CD14-positive monocyte (primary cell): ENCODE measurements around the gene ERP27. TPM values are rescaled to one million over a fixed set of nuclear protein-coding genes. Genes with fewer than 3 reads are reported as not detected.

Experiments used
- DNase-seq, 3 donors: peaks; one replicate each; pipeline ENCODE4 v3.0.0-alpha.2; 2011 to 2022
- H2AFZ ChIP-seq: 2 replicates; pipeline ENCODE4 v1.6.0; 2012; ENCODE audit warnings: mild to moderate bottlenecking, low read depth, low read length, inconsistent platforms; ENCODE audit not compliant: insufficient read depth, poor library complexity, severe bottlenecking
- H3K27ac ChIP-seq, 2 donors: 1 replicate in 1 of 2; 2 replicates in 1 of 2; pipeline ENCODE4 v1.5.1; 2012 to 2013; ENCODE audit warnings: low read length in 2 of 2, control low read depth in 1 of 2, inconsistent platforms in 1 of 2, low read depth in 1 of 2, mild to moderate bottlenecking in 1 of 2
- H3K27me3 ChIP-seq, 2 donors: one replicate each; pipeline versions ENCODE4 v1.6.0 to v1.6.1; 2011 to 2013; ENCODE audit warnings: low read length in 2 of 2; ENCODE audit not compliant: control insufficient read depth in 2 of 2, insufficient read depth in 2 of 2
- H3K36me3 ChIP-seq, 2 donors: replicated peaks in 1 of 2; 1 replicate in 1 of 2; 2 replicates in 1 of 2; pipeline versions ENCODE4 v1.5.1 to v1.6.1; 2012 to 2013; ENCODE audit warnings: low read length in 2 of 2, control low read depth in 1 of 2, inconsistent platforms in 1 of 2, mild to moderate bottlenecking in 1 of 2; ENCODE audit not compliant: insufficient read depth in 2 of 2, control insufficient read depth in 1 of 2
- H3K4me1 ChIP-seq, 2 donors: 1 replicate in 1 of 2; 2 replicates in 1 of 2; pipeline versions ENCODE4 v1.5.1 to v1.6.1; 2012 to 2013; ENCODE audit warnings: low read length in 2 of 2, control low read depth in 1 of 2, inconsistent platforms in 1 of 2, mild to moderate bottlenecking in 1 of 2, moderate library complexity in 1 of 2; ENCODE audit not compliant: insufficient read depth in 2 of 2, control insufficient read depth in 1 of 2
- H3K4me2 ChIP-seq: replicated peaks from 2 replicates; pipeline ENCODE3; 2012; ENCODE audit warnings: low read length, moderate library complexity, mild to moderate bottlenecking; ENCODE audit not compliant: poor library complexity, severe bottlenecking; ENCODE audit errors: extremely low read depth
- H3K4me3 ChIP-seq, 3 experiments: fragments of 200-600 bp in 1 of 3; sonication (generic) in 1 of 3; replicated peaks in 1 of 3; 1 replicate in 2 of 3; 2 replicates in 1 of 3; pipeline ENCODE4 v1.5.1; 2011 to 2013; ENCODE audit warnings: low read length in 3 of 3, mild to moderate bottlenecking in 3 of 3, control low read depth in 2 of 3, low read depth in 2 of 3, inconsistent platforms in 1 of 3, moderate library complexity in 1 of 3
- H3K79me2 ChIP-seq: 2 replicates; pipeline ENCODE4 v1.6.0; 2012; ENCODE audit warnings: mild to moderate bottlenecking, control low read depth, inconsistent platforms, low read length, moderate library complexity; ENCODE audit not compliant: insufficient read depth
- H3K9ac ChIP-seq: 2 replicates; pipeline ENCODE4 v1.6.0; 2017; ENCODE audit warnings: low read length, mild to moderate bottlenecking; ENCODE audit not compliant: insufficient read depth, poor library complexity, severe bottlenecking
- H3K9me3 ChIP-seq, 2 donors: replicated peaks in 1 of 2; 1 replicate in 1 of 2; 2 replicates in 1 of 2; pipeline versions ENCODE4 v1.5.1 to v1.6.1; 2012 to 2013; ENCODE audit warnings: low read length in 2 of 2, control low read depth in 1 of 2; ENCODE audit not compliant: control insufficient read depth in 1 of 2, insufficient read depth in 1 of 2
- H4K20me1 ChIP-seq: 2 replicates; pipeline ENCODE4 v1.6.0; 2012; ENCODE audit warnings: mild to moderate bottlenecking, low read length, control low read depth, moderate library complexity; ENCODE audit not compliant: insufficient read depth
- H3K27ac Mint-ChIP-seq, 7 donors: one replicate each; pipeline ENCODE4 v1.8.0; 2020; ENCODE audit warnings: mild to moderate bottlenecking in 7 of 7, mixed read lengths in 7 of 7, moderate library complexity in 6 of 7, inconsistent platforms in 2 of 7
- H3K27me3 Mint-ChIP-seq, 3 donors: one replicate each; pipeline ENCODE4 v1.8.0; 2021 to 2022; ENCODE audit warnings: low read depth in 3 of 3, mild to moderate bottlenecking in 3 of 3, mixed read lengths in 3 of 3, moderate library complexity in 3 of 3, inconsistent platforms in 1 of 3
- H3K36me3 Mint-ChIP-seq, 2 donors: one replicate each; pipeline ENCODE4 v1.8.0; 2020; ENCODE audit warnings: mixed read lengths in 2 of 2, inconsistent platforms in 1 of 2, mild to moderate bottlenecking in 1 of 2
- H3K4me1 Mint-ChIP-seq: one replicate; pipeline ENCODE4 v1.8.0; 2020; ENCODE audit warnings: mild to moderate bottlenecking, mixed read lengths
- H3K4me3 Mint-ChIP-seq, 2 donors: one replicate each; pipeline ENCODE4 v1.8.0; 2020; ENCODE audit warnings: mild to moderate bottlenecking in 2 of 2, mixed read lengths in 2 of 2, moderate library complexity in 1 of 2
- H3K9me3 Mint-ChIP-seq, 7 donors: one replicate each; pipeline ENCODE4 v1.8.0; 2020 to 2022; ENCODE audit warnings: mixed read lengths in 7 of 7, mild to moderate bottlenecking in 6 of 7, moderate library complexity in 6 of 7, inconsistent platforms in 2 of 7
- WGBS: methylation state at CpG from one replicate; pipeline ENCODE4 v1.1.5; 2013; ENCODE audit warnings: missing lambda C conversion rate; ENCODE audit not compliant: insufficient coverage; 5-methylcytosine and 5-hydroxymethylcytosine counted together
- intact Hi-C, 2 donors: fragments of 100-400 bp; cut with micrococcal nuclease; formaldehyde crosslinking; loops; one replicate each; pipeline versions ENCODE4 v1.15.0 to v1.15.1; 2023
- polyA plus RNA-seq, 3 donors: library from polyadenylated mRNA; depleted of rRNA in 1 of 3; unstranded in 2 of 3; stranded (reverse) in 1 of 3; fragments of 300-500 nt in 2 of 3; fragments of >200 nt in 1 of 3; fragmentation: Illumina TruSeq in 2 of 3; gene quantifications; 1 replicate in 2 of 3; 2 replicates in 1 of 3; pipeline ENCODE4 v1.2.3, GENCODE V29; 2012 to 2021
- TF ChIP-seq, protein P1 (sequence below): fragments of 200-600 bp; IDR thresholded peaks from one replicate; pipeline ENCODE4 v1.8.0; 2022; ENCODE audit warnings: antibody characterized with exemption, mild to moderate bottlenecking

ERP27 gene
- polyA plus RNA-seq, 3 donors, result 2.5 to 7.2 (median 2.5) TPM

DNA sequence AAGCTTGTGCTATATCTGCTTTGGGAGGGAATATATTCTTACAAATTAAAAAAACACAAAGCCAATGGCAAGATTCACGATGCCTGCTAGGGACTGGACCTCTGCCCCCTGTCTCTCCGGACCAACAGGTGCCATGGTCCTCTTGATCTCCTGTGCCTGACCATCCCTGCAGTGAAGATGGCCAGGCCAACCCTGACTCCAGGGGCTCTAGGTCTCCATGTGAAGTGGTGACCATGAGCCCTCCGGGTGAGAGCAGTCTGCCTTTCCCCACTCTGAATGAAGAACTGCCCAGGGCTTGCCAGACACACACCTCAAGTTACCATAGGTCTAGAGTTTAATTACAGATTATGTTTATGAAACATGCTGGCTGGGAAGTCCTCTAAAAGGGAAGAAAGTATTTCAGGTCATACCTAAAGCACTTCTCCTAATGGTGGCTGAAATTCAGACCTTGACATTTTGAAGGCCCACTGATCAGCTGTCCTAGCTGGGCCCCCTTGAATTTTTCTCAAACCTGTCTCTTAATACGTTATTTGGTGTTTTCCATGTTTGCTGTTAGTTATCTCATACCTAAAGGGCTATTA is 21.7 kb upstream of the ERP27 start:
- peak overlapping the region; percentile 82 to 100 (median 95) for H3K4me3 ChIP-seq
- H2AFZ ChIP-seq, result no peak overlapping the region
- peaks cover 85% of the 10 kb centered on the region for H3K79me2 ChIP-seq
- WGBS, result 0% methylated on average over 2 of the region's 4 CpGs
- H3K27me3 Mint-ChIP-seq, result no peaks in the 10 kb centered on the region
- H3K4me1 ChIP-seq, result peaks cover 82 to 93% of the 10 kb centered on the region in 2 donors
- intact Hi-C loops, result loop anchor here (2.0 to 10.0 kb wide), 6 partner anchors 21 to 1863 kb away; partner anchors contain the start of gene PLBD1 (in 1 of the 2)
- TF ChIP-seq, protein P1, sequence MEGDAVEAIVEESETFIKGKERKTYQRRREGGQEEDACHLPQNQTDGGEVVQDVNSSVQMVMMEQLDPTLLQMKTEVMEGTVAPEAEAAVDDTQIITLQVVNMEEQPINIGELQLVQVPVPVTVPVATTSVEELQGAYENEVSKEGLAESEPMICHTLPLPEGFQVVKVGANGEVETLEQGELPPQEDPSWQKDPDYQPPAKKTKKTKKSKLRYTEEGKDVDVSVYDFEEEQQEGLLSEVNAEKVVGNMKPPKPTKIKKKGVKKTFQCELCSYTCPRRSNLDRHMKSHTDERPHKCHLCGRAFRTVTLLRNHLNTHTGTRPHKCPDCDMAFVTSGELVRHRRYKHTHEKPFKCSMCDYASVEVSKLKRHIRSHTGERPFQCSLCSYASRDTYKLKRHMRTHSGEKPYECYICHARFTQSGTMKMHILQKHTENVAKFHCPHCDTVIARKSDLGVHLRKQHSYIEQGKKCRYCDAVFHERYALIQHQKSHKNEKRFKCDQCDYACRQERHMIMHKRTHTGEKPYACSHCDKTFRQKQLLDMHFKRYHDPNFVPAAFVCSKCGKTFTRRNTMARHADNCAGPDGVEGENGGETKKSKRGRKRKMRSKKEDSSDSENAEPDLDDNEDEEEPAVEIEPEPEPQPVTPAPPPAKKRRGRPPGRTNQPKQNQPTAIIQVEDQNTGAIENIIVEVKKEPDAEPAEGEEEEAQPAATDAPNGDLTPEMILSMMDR, result no peak
- H3K9me3 Mint-ChIP-seq, result peaks cover 0 to 5% (median 0%) of the 10 kb centered on the region in 7 donors
- peak overlapping the region; percentile 88 to 96 for H3K27ac ChIP-seq
- H3K4me3 Mint-ChIP-seq, result peak overlapping the region; percentile 95 to 99
- no peaks in the 10 kb centered on the region for H3K9me3 ChIP-seq
- peaks cover 86% of the 10 kb centered on the region for H3K4me1 Mint-ChIP-seq
- H4K20me1 ChIP-seq, result peaks cover 56% of the 10 kb centered on the region
- peak overlapping the region; percentile 97 for H3K4me2 ChIP-seq
- H3K36me3 ChIP-seq, result no peaks in the 10 kb centered on the region
- DNase-seq, result no peak
- peak overlapping the region; percentile 77 for H3K9ac ChIP-seq
- H3K27ac Mint-ChIP-seq, result peak overlapping the region; percentile 95 to 99 (median 99)
- H3K27me3 ChIP-seq, result no peaks in the 10 kb centered on the region
- peaks cover 10 to 14% of the 10 kb centered on the region in 2 donors for H3K36me3 Mint-ChIP-seq

DNA sequence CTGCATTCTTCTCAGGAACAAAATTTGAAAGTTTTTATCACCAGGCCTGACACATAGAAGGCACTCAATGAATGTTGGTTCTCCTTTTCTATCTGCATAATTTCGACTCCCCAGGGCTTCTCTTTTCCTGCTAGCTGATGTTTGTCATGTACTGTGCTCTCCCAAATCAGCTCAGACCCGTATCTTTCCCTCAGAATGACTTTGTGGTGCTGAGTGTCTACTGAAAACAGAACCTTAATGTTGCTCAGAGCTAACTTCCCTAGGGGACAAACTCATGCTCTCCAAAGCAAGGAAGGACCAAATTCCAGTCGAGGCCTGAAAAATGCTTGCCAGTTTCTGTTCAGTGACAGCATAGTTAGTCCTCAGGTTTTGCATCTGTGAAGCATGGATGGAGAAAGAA is 21.1 kb upstream of the ERP27 start:
- TF ChIP-seq, protein P1, result no peak
- peaks cover 85% of the 10 kb centered on the region for H3K4me1 Mint-ChIP-seq

More for the DNA sequence above, 21.1 kb upstream of the ERP27 start:
- Mint-ChIP-seq H3K27me3 (no peaks in the 10 kb centered on the region), H3K36me3 (peaks cover 12 to 14% of the 10 kb centered on the region in 2 donors), H3K9me3 (peaks cover 0 to 5% (median 0%) of the 10 kb centered on the region in 7 donors), H3K27ac (peak overlapping the region; percentile 95 to 99 (median 99)), H3K4me3 (peak overlapping the region; percentile 95 to 99)
- intact Hi-C loops, result loop anchor here in 1 of 2 donors (10.0 kb wide), 2 partner anchors 395 to 745 kb away; partner anchors contain the start of gene PLBD1
- H3K27me3 ChIP-seq, result no peaks in the 10 kb centered on the region
- no peak overlapping the region for H2AFZ ChIP-seq
- H3K27ac ChIP-seq, result peak overlapping the region; percentile 88 to 96
- peak overlapping the region; percentile 82 to 100 (median 95) for H3K4me3 ChIP-seq
- no peaks in the 10 kb centered on the region for H3K36me3 ChIP-seq
- peaks cover 85% of the 10 kb centered on the region for H3K79me2 ChIP-seq
- H3K4me1 ChIP-seq, result peaks cover 81 to 93% of the 10 kb centered on the region in 2 donors
- WGBS, result 0% methylated on average over 1 of the region's 3 CpGs
- peaks cover 62% of the 10 kb centered on the region for H4K20me1 ChIP-seq
- no peaks in the 10 kb centered on the region for H3K9me3 ChIP-seq
- H3K4me2 ChIP-seq, result peak overlapping the region; percentile 97
- peak overlapping the region; percentile 77 for H3K9ac ChIP-seq
- peak; percentile 61 to 75 (median 69) for DNase-seq
